Thyroid gland (tissue), 4 donors: Measurements from ENCODE around the gene HRC. TPM values are rescaled to one million over a fixed set of nuclear protein-coding genes. Genes with fewer than 3 reads are reported as not detected.
"Not testable (repeated sequence)": the region's sequence is repeated elsewhere in the genome, so short reads cannot be mapped to it uniquely, and the experiment has no call there.

Experiments
- DNase-seq, 2 donors: peaks; one replicate each; pipeline ENCODE4 v3.0.0-alpha.2; 2019
- H3K27ac ChIP-seq, 3 donors: fragments of 200-600 bp; sonication (generic); 1 replicate in 2 of 3; 2 replicates in 1 of 3; pipeline ENCODE4 v1.5.1; 2016 to 2019; ENCODE audit warnings: mild to moderate bottlenecking in 1 of 3, moderate library complexity in 1 of 3
- H3K27me3 ChIP-seq: fragments of 200-600 bp; sonication (generic); one replicate; pipeline ENCODE4 v1.5.1; 2019
- H3K36me3 ChIP-seq, 2 donors: fragments of 200-600 bp; sonication (generic); one replicate each; pipeline ENCODE4 v1.5.1; 2016 to 2019
- H3K4me1 ChIP-seq, 2 donors: fragments of 200-600 bp; sonication (generic); one replicate each; pipeline ENCODE4 v1.5.1; 2017 to 2019
- H3K4me3 ChIP-seq, 3 donors: fragments of 200-600 bp; sonication (generic); replicated peaks in 1 of 3; 1 replicate in 2 of 3; 2 replicates in 1 of 3; pipeline ENCODE4 v1.5.1; 2016; ENCODE audit warnings: mild to moderate bottlenecking in 1 of 3
- H3K9me3 ChIP-seq: fragments of 200-600 bp; sonication (generic); one replicate; pipeline ENCODE4 v1.5.1; 2017
- CTCF ChIP-seq, 6 experiments: fragments of 200-600 bp in 3 of 6; fragments of 450-650 bp in 3 of 6; sonication (generic) in 3 of 6; IDR thresholded peaks; one replicate each; pipeline ENCODE4 v1.5.1; 2016 to 2019; ENCODE audit warnings: antibody characterized with exemption in 6 of 6, mild to moderate bottlenecking in 2 of 6, inconsistent platforms in 1 of 6, moderate library complexity in 1 of 6
- POLR2A ChIP-seq, 2 donors: fragments of 450-650 bp; IDR thresholded peaks; one replicate each; pipeline ENCODE4 v1.6.1; 2017; ENCODE audit warnings: antibody characterized with exemption in 2 of 2, mild to moderate bottlenecking in 2 of 2, moderate library complexity in 1 of 2
- WGBS, 2 donors: methylation state at CpG; one replicate each; pipeline ENCODE4 v1.1.5; 2017; 5-methylcytosine and 5-hydroxymethylcytosine counted together
- intact Hi-C: fragments of 100-400 bp; cut with DNase I; formaldehyde crosslinking; loops from one replicate; pipeline ENCODE4 v1.15.1; 2023
- total RNA-seq, 4 donors: library from RNA; depleted of rRNA; stranded (reverse); fragments of >200 nt; gene quantifications; one replicate each; pipeline ENCODE4 v1.2.3, GENCODE V29; 2016

HRC gene
- total RNA-seq, 4 donors from 2014 or later = 1.1 to 4.1 (median 2.1) TPM

- 84 to 88% methylated on average over 5 of the region's 5 CpGs for WGBS, 2 donors
- DNase-seq = no peak
- intact Hi-C loops = no loop called here
- TF ChIP-seq POLR2A (IDR thresholded peaks at IDR 0.05) (no peak), CTCF (IDR thresholded peaks at IDR 0.05) (no peak)
- H3K27ac ChIP-seq = no peak overlapping the region
- peaks cover 12 to 17% of the 10 kb centered on the region in 2 donors for H3K36me3 ChIP-seq
- H3K4me3 ChIP-seq = no peak overlapping the region
- H3K9me3 ChIP-seq = no peaks in the 10 kb centered on the region
- H3K27me3 ChIP-seq = no peaks in the 10 kb centered on the region
- H3K4me1 ChIP-seq = no peaks in the 10 kb centered on the region
Observed at GRCh38 chr19:49186108-49186507, 30.9 kb upstream of the HRC start.

GRCh38 chr19:49182848-49183375, 27.7 kb upstream of the HRC start:
- TF ChIP-seq POLR2A (IDR thresholded peaks at IDR 0.05) = no peak
- TF ChIP-seq CTCF (IDR thresholded peaks at IDR 0.05) = no peak
- 78 to 82% methylated on average over 13 to 19 of the region's 26 CpGs for WGBS, 2 donors
- Histone ChIP-seq H3K27ac (no peak overlapping the region), H3K27me3 (no peaks in the 10 kb centered on the region), H3K4me1 (no peaks in the 10 kb centered on the region), H3K9me3 (no peaks in the 10 kb centered on the region), H3K36me3 (peaks cover 5 to 6% of the 10 kb centered on the region in 2 donors), H3K4me3 (no peak overlapping the region)
- intact Hi-C loops = no loop called here
- DNase-seq = no peak

- H3K27me3 ChIP-seq, H3K4me3 ChIP-seq, DNase-seq, H3K27ac ChIP-seq, intact Hi-C loops, H3K4me1 ChIP-seq, H3K36me3 ChIP-seq, H3K9me3 ChIP-seq: not testable (repeated sequence)
- 83% methylated on average over 17 to 20 of the region's 20 CpGs for WGBS, 2 donors
Observed at GRCh38 chr19:49182010-49182847, 27.0 kb upstream of the HRC start.

- WGBS, 2 donors = 93 to 96% methylated on average over 4 of the region's 4 CpGs
- no peaks in the 10 kb centered on the region for H3K27me3 ChIP-seq
- intact Hi-C loops = no loop called here
- no peaks in the 10 kb centered on the region for H3K4me1 ChIP-seq
- H3K4me3 ChIP-seq = no peak overlapping the region
- no peaks in the 10 kb centered on the region for H3K9me3 ChIP-seq
- no peak overlapping the region for H3K27ac ChIP-seq
- H3K36me3 ChIP-seq = peaks cover 0 to 6% of the 10 kb centered on the region in 2 donors
- TF ChIP-seq POLR2A (IDR thresholded peaks at IDR 0.05) = no peak
- no peak for TF ChIP-seq CTCF (IDR thresholded peaks at IDR 0.05)
- DNase-seq = no peak
Observed at GRCh38 chr19:49180659-49181058, 25.5 kb upstream of the HRC start.

- 92 to 98% methylated on average over 2 of the region's 2 CpGs for WGBS, 2 donors
- Histone ChIP-seq H3K4me3 (no peak overlapping the region), H3K27ac (no peak overlapping the region), H3K4me1 (no peaks in the 10 kb centered on the region), H3K27me3 (no peaks in the 10 kb centered on the region), H3K36me3 (peaks cover 28 to 30% of the 10 kb centered on the region in 2 donors), H3K9me3 (no peaks in the 10 kb centered on the region)
- TF ChIP-seq CTCF (IDR thresholded peaks at IDR 0.05) (no peak), POLR2A (IDR thresholded peaks at IDR 0.05) (no peak)
- intact Hi-C loops = no loop called here
- DNase-seq = no peak
Observed at GRCh38 chr19:49173198-49173597, 18.0 kb upstream of the HRC start.
